SJSA1 (cell line): ENCODE measurements around the gene RELCH. TPM values are rescaled to one million over a fixed set of nuclear protein-coding genes. Genes with fewer than 3 reads are reported as not detected.

Experiments used
- DNase-seq, 2 experiments: peaks; one replicate each; pipeline ENCODE4 v3.0.0-alpha.2; 2015 to 2020; ENCODE audit warnings: low spot score in 2 of 2, low read depth in 1 of 2
- H3K27ac ChIP-seq: fragments of 250-450 bp; sonication (Bioruptor Pico); 2 replicates; pipeline ENCODE4 v1.5.1; 2020; ENCODE audit warnings: mild to moderate bottlenecking, moderate library complexity
- H3K27me3 ChIP-seq: fragments of 250-450 bp; sonication (Bioruptor Pico); replicated peaks from 2 replicates; pipeline ENCODE4 v1.5.1; 2020; ENCODE audit warnings: mild to moderate bottlenecking, moderate library complexity
- H3K36me3 ChIP-seq: fragments of 250-450 bp; sonication (Bioruptor Pico); 2 replicates; pipeline ENCODE4 v1.5.1; 2020; ENCODE audit warnings: mild to moderate bottlenecking
- H3K4me1 ChIP-seq: fragments of 250-450 bp; sonication (Bioruptor Pico); replicated peaks from 2 replicates; pipeline ENCODE4 v1.6.1; 2021; ENCODE audit warnings: mild to moderate bottlenecking
- H3K4me3 ChIP-seq: fragments of 250-450 bp; sonication (Bioruptor Pico); 2 replicates; pipeline ENCODE4 v1.5.1; 2020; ENCODE audit warnings: mild to moderate bottlenecking
- H3K9me3 ChIP-seq: fragments of 250-450 bp; sonication (Bioruptor Pico); replicated peaks from 2 replicates; pipeline ENCODE4 v1.5.1; 2020; ENCODE audit warnings: mild to moderate bottlenecking
- total RNA-seq: library from RNA; depleted of rRNA; stranded (reverse); fragments of >200 nt; shearing (Covaris generic); gene quantifications from 2 replicates; pipeline ENCODE4 v1.2.3, GENCODE V29; 2014

Gene RELCH
- total RNA-seq, 1 experiment from 2014 or later, result 19.4 TPM

DNA sequence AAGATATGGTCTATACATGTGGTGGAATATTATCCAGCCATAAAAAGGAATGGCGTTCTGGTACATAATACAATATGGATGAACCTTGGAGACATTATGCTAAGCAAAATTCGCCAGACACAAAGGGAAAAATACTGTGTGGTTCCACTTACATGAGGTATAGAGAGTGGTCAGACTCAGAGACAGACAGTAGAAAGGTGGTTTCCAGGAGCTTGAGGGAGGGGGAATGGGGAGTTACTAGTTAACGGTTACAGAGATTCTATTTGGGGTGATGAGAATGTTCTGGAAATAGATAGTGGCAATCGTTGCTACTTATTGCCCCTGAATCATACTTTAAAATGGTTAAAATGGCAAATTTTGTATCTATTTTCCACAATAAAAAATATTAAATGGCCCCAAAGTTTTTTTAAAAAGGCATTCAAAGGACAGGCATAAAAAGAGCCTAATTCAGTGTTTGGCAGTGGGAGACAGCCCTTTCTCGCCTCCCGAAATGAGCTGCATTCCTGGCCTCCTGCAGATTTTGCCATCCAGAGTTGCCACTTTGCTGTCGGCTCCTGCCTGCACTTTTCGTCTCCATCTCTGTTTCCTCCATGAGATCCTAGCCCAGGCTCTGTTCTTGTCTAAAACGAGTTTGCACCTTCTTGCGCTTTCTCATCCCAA is 151.5 kb downstream of the RELCH start:
- Histone ChIP-seq H3K4me3 (no peak overlapping the region), H3K27ac (no peak overlapping the region), H3K9me3 (no peaks in the 10 kb centered on the region), H3K27me3 (peaks cover 21% of the 10 kb centered on the region), H3K36me3 (no peaks in the 10 kb centered on the region), H3K4me1 (no peaks in the 10 kb centered on the region)
- no peak for DNase-seq

DNA sequence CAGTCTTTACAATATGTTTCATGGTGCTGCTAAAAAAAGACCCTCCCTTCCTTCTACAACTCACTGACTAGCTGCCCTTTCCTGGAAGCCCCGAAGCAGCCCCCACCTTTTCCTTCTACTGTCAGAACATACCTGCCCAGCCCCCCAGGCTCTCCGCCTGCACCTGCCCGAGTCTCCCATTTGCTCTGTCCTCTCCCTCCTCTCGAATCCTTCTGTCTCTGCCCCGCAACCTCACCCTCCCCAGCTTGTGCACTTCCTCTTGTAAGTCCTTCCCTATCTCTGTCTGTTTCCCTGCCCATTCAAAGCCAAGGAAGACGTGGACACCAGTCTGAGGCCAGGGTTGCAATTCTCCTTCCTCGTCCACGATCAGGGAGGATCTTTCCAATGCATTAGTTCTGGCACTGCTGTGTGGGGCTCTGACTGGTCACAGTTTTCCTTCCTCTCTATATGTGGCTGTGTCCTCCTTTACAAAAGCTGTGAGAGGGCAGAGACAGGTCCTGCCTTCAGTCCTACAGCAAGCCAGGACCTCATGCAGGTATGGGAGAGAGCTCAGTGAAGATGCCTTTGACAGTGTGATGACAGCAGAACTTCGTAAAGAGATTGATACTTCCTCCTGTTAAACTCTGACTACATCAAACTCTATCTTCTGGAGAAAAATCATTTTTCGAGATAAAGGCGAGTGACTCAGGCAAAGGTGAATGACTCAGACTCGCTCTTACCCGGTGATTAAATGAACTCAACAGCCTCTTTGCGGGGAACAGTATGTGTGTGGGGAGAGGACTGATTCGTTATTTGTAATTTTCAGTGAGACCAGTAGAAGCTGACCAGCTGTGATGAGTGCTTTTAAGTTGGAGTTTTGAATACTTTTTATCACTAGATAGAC is 152.3 kb downstream of the RELCH start:
- H3K4me3 ChIP-seq, result no peak overlapping the region
- DNase-seq, result no peak
- H3K36me3 ChIP-seq, result no peaks in the 10 kb centered on the region
- peaks cover 24% of the 10 kb centered on the region for H3K27me3 ChIP-seq
- H3K27ac ChIP-seq, result no peak overlapping the region
- H3K4me1 ChIP-seq, result no peaks in the 10 kb centered on the region
- H3K9me3 ChIP-seq, result no peaks in the 10 kb centered on the region

DNA sequence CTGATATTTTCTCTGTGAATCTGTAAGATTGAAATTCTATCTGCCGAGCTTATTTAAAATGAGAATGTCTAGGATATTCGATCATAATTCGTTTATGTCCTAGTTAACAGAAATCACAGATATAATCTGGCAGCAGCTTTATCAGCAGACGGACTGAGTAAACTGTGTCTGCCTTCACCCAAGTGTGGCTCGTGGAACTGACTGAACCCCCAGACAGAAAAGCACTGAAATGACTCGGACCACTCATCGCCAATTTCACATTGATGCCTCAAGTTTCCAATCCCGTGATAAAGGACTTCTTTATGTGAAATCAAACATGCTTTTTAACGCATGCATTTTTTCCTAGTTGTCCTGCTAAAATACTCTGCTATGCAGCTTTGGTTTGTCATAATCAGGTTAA is 153.9 kb downstream of the RELCH start:
- peaks cover 36% of the 10 kb centered on the region for H3K27me3 ChIP-seq
- H3K4me3 ChIP-seq, result no peak overlapping the region
- no peaks in the 10 kb centered on the region for H3K36me3 ChIP-seq
- no peak for DNase-seq
- no peak overlapping the region for H3K27ac ChIP-seq
- no peaks in the 10 kb centered on the region for H3K9me3 ChIP-seq
- H3K4me1 ChIP-seq, result no peaks in the 10 kb centered on the region

DNA sequence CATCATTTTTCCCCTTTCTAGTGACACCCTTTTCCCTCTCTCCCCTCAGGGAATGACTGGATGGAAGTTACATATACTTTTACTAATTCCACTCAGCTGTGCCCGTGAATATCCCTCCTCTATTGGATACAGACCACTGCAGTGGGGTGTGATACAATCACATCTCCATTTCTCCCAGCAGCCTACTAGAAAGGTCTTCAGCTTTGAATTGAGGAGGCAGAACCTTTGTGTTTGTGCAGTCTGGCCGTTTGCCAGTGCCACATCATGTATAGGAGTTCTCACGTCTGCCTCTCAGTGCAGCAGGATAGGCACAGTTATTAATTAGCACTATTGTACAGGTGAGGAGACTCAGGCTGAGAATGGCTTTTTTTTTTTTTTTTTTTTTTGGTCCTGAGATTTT is 154.4 kb downstream of the RELCH start:
- H3K9me3 ChIP-seq, result no peaks in the 10 kb centered on the region
- H3K27ac ChIP-seq, result no peak overlapping the region
- no peaks in the 10 kb centered on the region for H3K36me3 ChIP-seq
- H3K4me3 ChIP-seq, result no peak overlapping the region
- H3K4me1 ChIP-seq, result no peaks in the 10 kb centered on the region
- no peak for DNase-seq
- peaks cover 40% of the 10 kb centered on the region for H3K27me3 ChIP-seq

DNA sequence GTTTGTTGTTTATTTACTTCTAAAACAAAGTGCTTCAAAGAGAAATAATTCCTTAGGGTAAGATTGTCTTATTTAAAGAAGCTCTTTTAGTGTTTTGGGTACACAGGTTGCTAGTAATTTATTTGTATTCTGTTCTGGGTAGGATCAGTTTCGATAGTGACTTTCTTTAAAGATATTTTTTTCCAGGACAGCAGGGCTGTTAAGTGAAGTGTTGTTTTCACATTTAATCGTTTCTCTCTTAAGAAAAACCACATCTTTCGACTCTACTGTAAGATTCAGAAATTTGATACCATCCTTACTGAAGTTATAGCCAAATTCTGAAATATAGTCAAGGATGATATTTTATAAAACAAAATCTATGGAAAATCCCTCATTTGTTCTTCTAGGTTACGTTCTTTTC is 155.8 kb downstream of the RELCH start:
- Histone ChIP-seq H3K4me3 (no peak overlapping the region), H3K9me3 (no peaks in the 10 kb centered on the region), H3K27me3 (peaks cover 45% of the 10 kb centered on the region), H3K27ac (no peak overlapping the region), H3K36me3 (no peaks in the 10 kb centered on the region), H3K4me1 (no peaks in the 10 kb centered on the region)
- no peak for DNase-seq

DNA sequence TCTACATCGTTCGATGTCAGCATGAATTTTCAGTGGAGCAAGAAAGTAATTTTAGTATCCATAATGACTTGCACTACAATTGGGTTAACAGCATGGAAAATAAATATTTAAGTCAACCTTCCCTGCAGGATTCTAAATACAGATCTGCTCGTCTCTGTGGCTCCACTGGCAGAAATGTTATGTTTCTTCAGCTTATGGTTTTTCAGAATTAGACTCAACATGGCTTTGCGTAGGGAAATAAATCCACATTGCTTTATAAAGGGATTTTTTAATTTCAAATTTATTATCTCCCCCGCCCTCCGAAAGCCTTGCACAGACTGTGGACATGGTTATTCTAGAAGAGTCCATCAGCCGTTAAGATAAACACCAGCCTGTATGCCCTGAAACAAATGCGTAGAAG is 156.3 kb downstream of the RELCH start:
- Histone ChIP-seq H3K27ac (no peak overlapping the region), H3K4me3 (no peak overlapping the region), H3K4me1 (no peaks in the 10 kb centered on the region), H3K27me3 (peaks cover 45% of the 10 kb centered on the region), H3K9me3 (no peaks in the 10 kb centered on the region), H3K36me3 (no peaks in the 10 kb centered on the region)
- no peak for DNase-seq

DNA sequence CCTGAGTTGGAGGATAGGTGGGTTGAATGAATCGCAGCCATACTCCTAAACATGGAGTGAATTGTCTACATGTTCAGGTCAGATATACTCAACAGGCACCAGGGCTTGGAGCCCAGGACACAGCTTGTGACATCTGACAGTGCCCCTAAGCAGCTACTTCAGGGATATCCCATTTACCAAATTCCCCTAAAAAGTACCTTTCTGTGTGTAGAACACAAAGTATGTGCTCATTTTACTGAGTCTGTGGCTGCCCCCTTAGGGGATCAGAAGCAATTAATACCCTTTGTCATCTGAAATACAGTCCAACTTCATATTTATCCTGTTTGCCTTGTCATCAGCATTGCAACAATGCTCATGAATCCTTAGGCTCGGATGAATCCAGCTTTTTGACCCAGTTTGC is 158.9 kb downstream of the RELCH start:
- peaks cover 37% of the 10 kb centered on the region for H3K27me3 ChIP-seq
- no peaks in the 10 kb centered on the region for H3K36me3 ChIP-seq
- H3K27ac ChIP-seq, result no peak overlapping the region
- no peak for DNase-seq
- no peak overlapping the region for H3K4me3 ChIP-seq
- no peaks in the 10 kb centered on the region for H3K4me1 ChIP-seq
- no peaks in the 10 kb centered on the region for H3K9me3 ChIP-seq

DNA sequence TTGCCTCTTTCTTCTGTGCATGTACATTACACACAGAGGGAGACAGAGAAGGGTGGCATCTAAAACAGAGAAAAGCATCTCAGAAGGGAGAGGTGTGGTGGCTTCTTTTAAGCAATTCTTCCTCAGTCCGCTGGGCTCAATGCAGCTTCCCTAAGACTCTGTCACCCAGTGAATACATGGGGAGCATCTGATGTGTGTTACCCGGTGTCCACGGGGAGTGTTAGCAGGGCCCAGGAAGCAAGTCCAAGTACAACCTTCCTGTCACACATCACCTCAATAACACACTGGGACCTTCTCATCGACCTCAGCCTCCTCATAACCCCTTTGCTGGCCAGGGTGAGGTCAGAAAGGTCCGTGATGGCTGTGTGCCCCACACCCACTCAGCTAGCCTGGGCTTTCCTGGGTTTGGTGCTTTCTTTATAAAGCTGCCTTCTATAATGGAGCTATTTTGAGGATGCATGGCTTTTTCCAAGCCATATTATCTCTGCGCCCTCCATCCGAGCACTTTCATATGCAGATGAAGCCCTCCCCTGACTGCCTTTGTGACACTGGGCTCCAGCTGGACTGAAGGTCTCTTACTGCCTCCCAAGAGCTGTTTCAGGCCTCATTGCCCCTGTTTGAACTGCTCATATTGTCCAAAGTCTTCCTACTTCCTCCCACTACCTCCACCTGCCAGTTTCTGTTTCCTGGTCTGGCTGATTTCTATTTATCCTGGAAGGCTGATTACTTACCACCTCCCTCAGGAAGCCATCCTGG is 159.5 kb downstream of the RELCH start:
- no peaks in the 10 kb centered on the region for H3K36me3 ChIP-seq
- H3K9me3 ChIP-seq, result no peaks in the 10 kb centered on the region
- H3K27ac ChIP-seq, result no peak overlapping the region
- peaks cover 37% of the 10 kb centered on the region for H3K27me3 ChIP-seq
- H3K4me1 ChIP-seq, result no peaks in the 10 kb centered on the region
- H3K4me3 ChIP-seq, result no peak overlapping the region
- no peak for DNase-seq

DNA sequence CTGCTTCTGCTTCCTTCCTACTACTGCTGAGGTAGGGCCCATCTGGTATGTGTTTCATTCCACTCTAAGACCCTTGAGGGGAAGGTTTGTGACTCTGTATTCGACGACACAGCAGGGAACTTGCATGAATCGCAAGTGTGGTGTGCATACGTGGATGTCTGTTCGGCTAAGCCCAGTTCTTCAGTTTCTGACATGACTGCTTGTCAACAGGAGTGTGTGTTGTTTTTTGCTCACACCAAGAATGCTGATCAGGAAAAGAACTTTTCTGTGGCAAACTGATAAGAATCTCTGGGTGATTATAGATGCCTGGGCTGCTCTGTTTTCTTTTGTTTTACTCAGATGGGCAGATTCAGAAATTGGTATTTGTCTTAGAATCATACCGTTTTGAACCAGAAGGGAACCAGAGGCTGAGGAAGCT is 160.0 kb downstream of the RELCH start:
- no peaks in the 10 kb centered on the region for H3K4me1 ChIP-seq
- no peak for DNase-seq
- no peaks in the 10 kb centered on the region for H3K9me3 ChIP-seq
- H3K4me3 ChIP-seq, result no peak overlapping the region
- no peak overlapping the region for H3K27ac ChIP-seq
- peaks cover 37% of the 10 kb centered on the region for H3K27me3 ChIP-seq
- no peaks in the 10 kb centered on the region for H3K36me3 ChIP-seq

DNA sequence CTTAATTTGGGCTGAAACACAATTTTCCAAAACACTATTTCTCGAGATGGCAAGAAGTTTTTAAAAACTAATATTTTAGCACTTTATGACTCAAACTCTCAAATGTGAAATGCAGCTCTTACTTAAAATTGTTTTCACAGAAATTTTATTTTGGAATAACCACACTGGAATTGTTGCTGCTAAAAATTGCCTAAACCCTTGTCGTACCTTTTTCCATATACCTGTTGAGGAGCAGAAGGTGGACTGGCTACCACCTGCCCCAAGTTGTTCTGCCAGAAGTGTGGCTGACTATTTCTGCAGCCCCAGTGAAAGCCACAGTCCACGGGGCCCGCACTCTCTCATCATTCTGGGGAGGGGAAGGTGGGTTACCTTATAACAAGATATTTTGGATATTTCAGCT is 161.4 kb downstream of the RELCH start:
- no peaks in the 10 kb centered on the region for H3K9me3 ChIP-seq
- no peak for DNase-seq
- H3K4me1 ChIP-seq, result no peaks in the 10 kb centered on the region
- H3K4me3 ChIP-seq, result no peak overlapping the region
- no peaks in the 10 kb centered on the region for H3K36me3 ChIP-seq
- H3K27ac ChIP-seq, result no peak overlapping the region
- peaks cover 35% of the 10 kb centered on the region for H3K27me3 ChIP-seq

DNA sequence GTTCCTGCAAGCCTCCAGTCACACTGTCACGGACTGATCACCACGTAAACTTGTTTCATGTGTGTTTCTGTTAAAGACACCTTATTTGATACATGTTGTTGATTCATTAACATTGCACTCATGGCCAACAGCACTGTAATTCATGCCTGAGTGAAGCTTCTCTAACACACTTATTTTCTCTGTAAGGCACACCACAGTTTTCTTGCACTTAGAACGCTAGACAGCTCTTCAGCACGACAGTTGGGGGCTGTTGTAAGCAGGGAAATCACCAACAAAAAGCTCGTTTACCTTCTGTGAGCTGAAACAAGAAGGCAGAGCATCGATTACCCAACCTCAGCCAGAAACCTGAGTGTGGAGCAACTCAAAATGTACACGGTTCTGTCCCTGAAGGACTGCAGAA is 166.1 kb downstream of the RELCH start:
- H3K36me3 ChIP-seq, result no peaks in the 10 kb centered on the region
- peaks cover 13% of the 10 kb centered on the region for H3K27me3 ChIP-seq
- no peaks in the 10 kb centered on the region for H3K4me1 ChIP-seq
- H3K27ac ChIP-seq, result no peak overlapping the region
- no peaks in the 10 kb centered on the region for H3K9me3 ChIP-seq
- H3K4me3 ChIP-seq, result no peak overlapping the region
- DNase-seq, result no peak

DNA sequence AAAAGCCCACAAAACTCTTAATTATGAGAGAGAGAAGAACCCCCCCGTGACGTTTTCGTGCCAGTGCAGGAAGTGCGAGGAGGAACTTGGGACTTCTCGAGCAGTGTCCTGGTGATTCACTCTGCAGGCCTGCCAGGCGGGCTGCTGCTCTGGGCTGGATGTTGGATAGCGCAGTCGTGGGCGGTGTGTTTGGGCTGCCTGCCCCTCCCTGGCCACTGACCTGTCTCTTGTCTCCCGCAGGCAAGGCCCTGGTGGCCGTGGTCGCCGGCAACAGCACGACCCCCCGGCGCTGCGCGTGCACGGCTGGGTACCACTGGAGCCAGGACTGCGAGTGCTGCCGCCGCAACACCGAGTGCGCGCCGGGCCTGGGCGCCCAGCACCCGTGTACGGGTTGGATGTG is 167.1 kb downstream of the RELCH start:
- no peak for DNase-seq
- Histone ChIP-seq H3K4me1 (no peaks in the 10 kb centered on the region), H3K27ac (no peak overlapping the region), H3K27me3 (peaks cover 13% of the 10 kb centered on the region), H3K36me3 (no peaks in the 10 kb centered on the region), H3K9me3 (no peaks in the 10 kb centered on the region), H3K4me3 (no peak overlapping the region)

DNA sequence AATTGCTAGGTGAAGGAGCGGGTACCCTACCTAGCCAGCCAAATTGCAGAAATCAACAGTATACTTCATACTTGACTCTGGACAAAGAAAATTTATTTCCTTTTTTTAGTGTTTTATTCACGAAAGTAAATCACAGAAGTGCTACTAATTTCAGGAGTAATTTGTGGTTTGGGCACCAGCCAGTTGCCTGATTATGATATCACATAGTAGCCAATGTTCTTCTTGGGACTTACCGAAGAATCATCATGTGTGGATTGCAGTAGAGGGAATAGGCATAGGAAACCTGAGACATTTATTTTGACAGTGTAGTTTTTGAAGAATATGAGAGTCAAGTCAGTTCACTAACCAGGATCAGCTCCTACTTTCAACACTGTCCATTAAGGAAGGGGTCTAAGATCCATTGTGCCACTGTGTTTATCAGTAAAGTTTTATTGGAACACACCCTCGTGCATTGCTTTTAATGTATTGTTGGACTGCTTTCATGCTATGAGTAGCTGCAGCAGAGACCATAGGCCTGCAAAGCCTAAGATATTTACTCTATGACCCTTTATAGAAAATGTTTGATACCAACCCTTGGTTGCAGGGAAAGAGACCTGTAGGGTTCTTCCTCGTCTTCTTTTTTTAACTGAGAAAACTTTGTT is 170.1 kb downstream of the RELCH start:
- Histone ChIP-seq H3K27ac (no peak overlapping the region), H3K9me3 (no peaks in the 10 kb centered on the region), H3K4me3 (no peak overlapping the region), H3K27me3 (peaks cover 17% of the 10 kb centered on the region), H3K4me1 (no peaks in the 10 kb centered on the region), H3K36me3 (no peaks in the 10 kb centered on the region)
- no peak for DNase-seq
